ENCODE data around the gene ACSF2. TPM values are rescaled to one million over a fixed set of nuclear protein-coding genes. Genes with fewer than 3 reads are reported as not detected.
A peak's percentile ranks its signal among the peaks of the same experiment; 100 is the strongest.

ACSF2 gene
- total RNA-seq, 1 experiment from 2014 or later: 12.2 TPM

DNA sequence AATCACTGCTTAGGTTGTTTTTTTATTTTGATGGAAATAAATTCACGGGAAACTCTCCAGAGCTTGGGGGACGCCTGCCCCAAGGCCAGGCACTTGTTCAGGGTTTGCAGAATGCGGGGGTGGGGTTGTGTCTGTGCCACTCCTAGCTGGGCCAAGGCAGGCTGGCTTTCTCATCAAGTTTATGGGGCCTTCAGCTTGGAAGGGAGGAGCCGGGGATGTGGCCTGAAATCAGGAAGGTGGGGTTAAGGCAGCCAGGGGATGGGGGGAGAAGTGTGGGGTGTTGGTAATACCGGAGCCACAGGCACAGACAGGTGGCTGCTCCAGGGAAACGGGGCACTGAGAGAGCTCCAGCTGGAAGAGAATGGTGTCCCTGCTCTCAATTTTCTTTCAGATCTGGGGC lies 44.4 kb downstream of the ACSF2 start:
- no peak overlapping the region for H2BK12ac ChIP-seq (ENCODE audit: insufficient read length, low read depth, low read length)
- no peaks in the 10 kb centered on the region for H3K9me3 ChIP-seq (ENCODE audit: control insufficient read depth, low read depth, low read length)
- no peak overlapping the region for H4K8ac ChIP-seq (replicated peaks; ENCODE audit: insufficient read length, low read depth, low read length)
- H3K18ac ChIP-seq (ENCODE audit: insufficient read length, low read depth, low read length): no peak overlapping the region
- Mint-ChIP-seq H3K4me1 (peaks cover 16 to 28% of the 10 kb centered on the region in 2 experiments), H3K36me3 (ENCODE audit: insufficient read depth in 1 of 3, low read depth in 3 of 3) (peaks cover 0 to 4% (median 2%) of the 10 kb centered on the region in 3 experiments; a peak in 5 of 7 replicates), H3K27me3 (ENCODE audit: low read depth) (peaks cover 41% of the 10 kb centered on the region), H3K9me3 (no peaks in the 10 kb centered on the region), H3K4me3 (peak overlapping the region in 1 of 2 experiments; percentile 65; a peak in 1 of 5 replicates), H3K27ac (no peak overlapping the region)
- no peak overlapping the region for H2BK120ac ChIP-seq (ENCODE audit: low read depth, low read length, poor library complexity, severe bottlenecking)
- no peak overlapping the region for H3K27ac ChIP-seq (ENCODE audit: insufficient read length, low read depth, low read length)
- no peak overlapping the region for H4K91ac ChIP-seq (ENCODE audit: insufficient read length, low read depth, low read length)
- H2AK5ac ChIP-seq (ENCODE audit: insufficient read length, low read length): no peak overlapping the region
- DNase-seq: no peak
- H3K79me1 ChIP-seq (ENCODE audit: insufficient read depth, low read depth, low read length, poor library complexity, severe bottlenecking): no peaks in the 10 kb centered on the region
- no peaks in the 10 kb centered on the region for H3K23me2 ChIP-seq (ENCODE audit: insufficient read length, low read depth, low read length, poor library complexity, severe bottlenecking)
- H3K56ac ChIP-seq (ENCODE audit: insufficient read length, low read depth, low read length): no peak overlapping the region
- H2BK15ac ChIP-seq (ENCODE audit: low read depth, low read length): no peak overlapping the region
- no peak overlapping the region for H4K5ac ChIP-seq (ENCODE audit: insufficient read length, low read depth, low read length)
- no peak overlapping the region for H3K9ac ChIP-seq (ENCODE audit: extremely low read depth, insufficient read length, low read length)
- H3K14ac ChIP-seq (ENCODE audit: insufficient read depth, low read length): no peak overlapping the region
- peaks cover 12% of the 10 kb centered on the region; the same call in 1 of the 2 replicates for H3K27me3 ChIP-seq (ENCODE audit: insufficient read depth, low read length)
- no peak overlapping the region for H2BK5ac ChIP-seq (ENCODE audit: insufficient read length, low read length)
- H3K4ac ChIP-seq (ENCODE audit: low read depth, low read length): no peak overlapping the region
- no peaks in the 10 kb centered on the region for H3K79me2 ChIP-seq (ENCODE audit: insufficient read depth, low read length)
- H4K20me1 ChIP-seq (ENCODE audit: control insufficient read depth, insufficient read depth, insufficient read length): no peaks in the 10 kb centered on the region
- no CpG with 5 or more reads among the region's 6 CpGs for WGBS (ENCODE audit: extremely low coverage, insufficient read length, low lambda C conversion rate)
- H2BK20ac ChIP-seq (ENCODE audit: low read depth, low read length, poor library complexity, severe bottlenecking): no peak overlapping the region
- H3K4me2 ChIP-seq (ENCODE audit: insufficient read depth, insufficient read length, low read length): no peak overlapping the region
- H3K4me1 ChIP-seq (ENCODE audit: insufficient read depth, low read length): peaks cover 3% of the 10 kb centered on the region; the same call in 1 of the 2 replicates
- no peak overlapping the region for H3K23ac ChIP-seq (ENCODE audit: insufficient read length, low read depth, low read length)
- H3T11ph ChIP-seq (ENCODE audit: low read length): no peak overlapping the region
- TF ChIP-seq, protein P1, sequence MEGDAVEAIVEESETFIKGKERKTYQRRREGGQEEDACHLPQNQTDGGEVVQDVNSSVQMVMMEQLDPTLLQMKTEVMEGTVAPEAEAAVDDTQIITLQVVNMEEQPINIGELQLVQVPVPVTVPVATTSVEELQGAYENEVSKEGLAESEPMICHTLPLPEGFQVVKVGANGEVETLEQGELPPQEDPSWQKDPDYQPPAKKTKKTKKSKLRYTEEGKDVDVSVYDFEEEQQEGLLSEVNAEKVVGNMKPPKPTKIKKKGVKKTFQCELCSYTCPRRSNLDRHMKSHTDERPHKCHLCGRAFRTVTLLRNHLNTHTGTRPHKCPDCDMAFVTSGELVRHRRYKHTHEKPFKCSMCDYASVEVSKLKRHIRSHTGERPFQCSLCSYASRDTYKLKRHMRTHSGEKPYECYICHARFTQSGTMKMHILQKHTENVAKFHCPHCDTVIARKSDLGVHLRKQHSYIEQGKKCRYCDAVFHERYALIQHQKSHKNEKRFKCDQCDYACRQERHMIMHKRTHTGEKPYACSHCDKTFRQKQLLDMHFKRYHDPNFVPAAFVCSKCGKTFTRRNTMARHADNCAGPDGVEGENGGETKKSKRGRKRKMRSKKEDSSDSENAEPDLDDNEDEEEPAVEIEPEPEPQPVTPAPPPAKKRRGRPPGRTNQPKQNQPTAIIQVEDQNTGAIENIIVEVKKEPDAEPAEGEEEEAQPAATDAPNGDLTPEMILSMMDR (conservative IDR thresholded peaks at IDR 0.05): no peak
- no peak overlapping the region for H2AFZ ChIP-seq (ENCODE audit: low read length)
